GM12892 (cell line): Measurements from ENCODE around the gene RXFP2.

ENCODE experiments used
- POLR2A ChIP-seq: IDR thresholded peaks from 2 replicates; pipeline ENCODE4 v1.6.1; 2011; ENCODE audit warnings: low read depth, low read length, control low read depth
- POLR2AphosphoS5 ChIP-seq: IDR thresholded peaks from 2 replicates; pipeline ENCODE4 v1.6.1; 2011; ENCODE audit warnings: low read depth, low read length, control low read depth
- TAF1 ChIP-seq: IDR thresholded peaks from 2 replicates; pipeline ENCODE4 v1.6.1; 2011; ENCODE audit warnings: low read depth, mild to moderate bottlenecking, control low read depth, low read length, borderline replicate concordance

DNA sequence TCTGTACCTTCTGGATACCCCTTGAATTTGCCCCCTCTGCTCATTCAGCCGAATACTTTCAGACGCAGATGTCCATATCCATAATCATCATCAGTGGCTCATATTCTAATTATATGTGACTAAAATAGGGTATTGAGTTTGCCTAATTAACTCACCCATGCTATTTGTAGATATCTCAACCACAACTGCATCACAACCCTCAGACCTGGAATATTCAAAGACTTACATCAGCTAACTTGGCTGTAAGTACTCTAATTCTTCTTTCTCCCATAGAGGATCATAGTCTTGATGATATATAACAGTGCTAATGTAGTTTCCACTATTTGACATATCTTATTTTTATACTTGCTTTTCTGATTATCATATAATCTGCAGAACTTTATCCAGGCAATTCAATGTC, 35.8 kb downstream of the RXFP2 start:
- TF ChIP-seq POLR2A = no peak
- TF ChIP-seq TAF1 = no peak
- TF ChIP-seq POLR2AphosphoS5 = no peak
